ENCODE measurements around the gene APEX1.
"Not testable (repeated sequence)": the region's sequence is repeated elsewhere in the genome, so short reads cannot be mapped to it uniquely, and the experiment has no call there.

APEX1 gene

GRCh38 chr14:20446889-20447288 is 8.1 kb upstream of the APEX1 start:
- Histone ChIP-seq H4K20me1 (ENCODE audit: insufficient read depth) (no peaks in the 10 kb centered on the region), H2AFZ (ENCODE audit: low read depth) (no peak overlapping the region), H3K36me3 (ENCODE audit: insufficient read depth) (no peaks in the 10 kb centered on the region), H3K27me3 (ENCODE audit: insufficient read depth, low read depth) (no peaks in the 10 kb centered on the region), H3K4me3 (IDR thresholded peaks at IDR 0.05; ENCODE audit: insufficient read depth, low read depth, low read length) (no peak overlapping the region), H3K4me1 (ENCODE audit: low read depth, poor library complexity, severe bottlenecking) (no peaks in the 10 kb centered on the region), H3K4me2 (no peak overlapping the region), H3K9ac (no peak overlapping the region), H3K27ac (no peak overlapping the region), H3K79me2 (ENCODE audit: insufficient read depth, low read depth) (no peaks in the 10 kb centered on the region)
- no peak for TF ChIP-seq CTCF (conservative IDR thresholded peaks at IDR 0.05; ENCODE audit: low read depth, low read length)

DNA sequence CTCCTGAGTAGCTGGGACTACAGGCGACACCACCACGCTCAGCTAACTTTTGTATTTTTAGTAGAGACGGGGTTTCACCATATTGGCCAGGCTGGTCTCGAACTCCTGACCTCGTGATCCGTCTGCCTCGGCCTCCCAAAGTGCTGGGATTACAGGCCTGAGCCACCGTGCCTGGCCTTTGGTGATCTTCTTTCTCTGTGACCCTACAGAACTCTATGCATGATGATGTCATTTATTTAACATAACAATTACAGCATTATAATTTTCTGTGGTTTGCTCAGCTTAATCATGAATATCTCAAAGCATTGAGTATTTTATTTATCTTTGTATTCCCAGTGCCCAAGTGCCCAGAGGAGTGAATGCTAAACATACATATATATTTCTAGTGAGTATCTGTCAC is 2.2 kb upstream of the APEX1 start:
- peaks cover 14% of the 10 kb centered on the region for H3K4me1 ChIP-seq (ENCODE audit: low read depth, poor library complexity, severe bottlenecking)
- not testable (repeated sequence) for H2AFZ ChIP-seq (ENCODE audit: low read depth); H3K4me3 ChIP-seq (IDR thresholded peaks at IDR 0.05; ENCODE audit: insufficient read depth, low read depth, low read length); H3K36me3 ChIP-seq (ENCODE audit: insufficient read depth); H3K9ac ChIP-seq; H3K4me2 ChIP-seq; H3K27ac ChIP-seq; H3K27me3 ChIP-seq (ENCODE audit: insufficient read depth, low read depth); H4K20me1 ChIP-seq (ENCODE audit: insufficient read depth)
- peaks cover 32% of the 10 kb centered on the region for H3K79me2 ChIP-seq (ENCODE audit: insufficient read depth, low read depth)

DNA sequence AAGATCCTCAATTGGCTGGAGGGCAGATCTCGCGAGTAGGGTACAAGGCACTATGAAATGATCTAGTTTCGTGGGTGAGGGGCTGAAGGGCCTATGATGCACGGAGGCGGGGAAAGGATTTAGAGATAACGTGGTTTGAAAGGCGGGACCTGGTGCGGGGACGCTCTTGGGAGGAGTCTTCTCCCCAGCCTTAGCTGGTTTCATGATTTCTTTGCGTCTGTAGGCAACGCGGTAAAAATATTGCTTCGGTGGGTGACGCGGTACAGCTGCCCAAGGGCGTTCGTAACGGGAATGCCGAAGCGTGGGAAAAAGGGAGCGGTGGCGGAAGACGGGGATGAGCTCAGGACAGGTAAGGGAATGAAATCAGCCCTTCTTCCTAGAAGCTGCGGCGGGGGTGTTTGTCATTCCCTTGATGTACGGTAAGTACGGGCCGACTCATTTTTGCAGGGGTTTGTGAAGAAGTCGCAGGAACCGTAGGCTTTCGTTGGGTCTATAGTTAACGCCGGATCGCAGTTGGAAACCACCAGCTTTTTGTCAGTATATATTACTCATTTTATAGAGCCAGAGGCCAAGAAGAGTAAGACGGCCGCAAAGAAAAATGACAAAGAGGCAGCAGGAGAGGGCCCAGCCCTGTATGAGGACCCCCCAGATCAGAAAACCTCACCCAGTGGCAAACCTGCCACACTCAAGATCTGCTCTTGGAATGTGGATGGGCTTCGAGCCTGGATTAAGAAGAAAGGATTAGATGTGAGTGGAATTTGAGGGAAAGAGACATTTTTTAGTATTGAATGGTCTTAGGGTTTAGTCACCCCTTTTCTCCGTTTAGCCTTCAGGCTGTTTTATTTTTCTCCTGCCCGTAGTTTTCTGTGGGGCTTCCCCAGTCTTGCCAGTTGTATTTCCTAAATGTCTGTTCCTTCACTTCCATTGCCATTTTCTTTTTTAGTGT is 602 bp downstream of the APEX1 start:
- no peaks in the 10 kb centered on the region for H4K20me1 ChIP-seq (ENCODE audit: insufficient read depth)
- peak overlapping the region; percentile 87 for H3K27ac ChIP-seq
- H3K9ac ChIP-seq = peak overlapping the region; percentile 85
- no peaks in the 10 kb centered on the region for H3K36me3 ChIP-seq (ENCODE audit: insufficient read depth)
- no peak for TF ChIP-seq CTCF (conservative IDR thresholded peaks at IDR 0.05; ENCODE audit: low read depth, low read length)
- H3K4me1 ChIP-seq (ENCODE audit: low read depth, poor library complexity, severe bottlenecking) = peaks cover 23% of the 10 kb centered on the region
- H3K79me2 ChIP-seq (ENCODE audit: insufficient read depth, low read depth) = peaks cover 41% of the 10 kb centered on the region
- H3K4me3 ChIP-seq (IDR thresholded peaks at IDR 0.05; ENCODE audit: insufficient read depth, low read depth, low read length) = no peak overlapping the region
- peak overlapping the region; percentile 75 for H2AFZ ChIP-seq (ENCODE audit: low read depth)
- no peaks in the 10 kb centered on the region for H3K27me3 ChIP-seq (ENCODE audit: insufficient read depth, low read depth)
- peak overlapping the region; percentile 79 for H3K4me2 ChIP-seq

- Histone ChIP-seq H2AFZ (ENCODE audit: low read depth) (no peak overlapping the region), H3K79me2 (ENCODE audit: insufficient read depth, low read depth) (peaks cover 43% of the 10 kb centered on the region), H4K20me1 (ENCODE audit: insufficient read depth) (no peaks in the 10 kb centered on the region), H3K27me3 (ENCODE audit: insufficient read depth, low read depth) (no peaks in the 10 kb centered on the region), H3K36me3 (ENCODE audit: insufficient read depth) (no peaks in the 10 kb centered on the region), H3K27ac (no peak overlapping the region), H3K4me3 (IDR thresholded peaks at IDR 0.05; ENCODE audit: insufficient read depth, low read depth, low read length) (no peak overlapping the region), H3K4me2 (peak overlapping the region; percentile 79; the same call in 1 of the 2 replicates), H3K9ac (no peak overlapping the region), H3K4me1 (ENCODE audit: low read depth, poor library complexity, severe bottlenecking) (peaks cover 23% of the 10 kb centered on the region)
- TF ChIP-seq CTCF (conservative IDR thresholded peaks at IDR 0.05; ENCODE audit: low read depth, low read length) = no peak
Measured at GRCh38 chr14:20456971-20457370, 1.9 kb downstream of the APEX1 start.
